ENCODE results near the gene CPNE1. TPM values are rescaled to one million over a fixed set of nuclear protein-coding genes. Genes with fewer than 3 reads are reported as not detected.

Gene CPNE1
- total and polyA plus RNA-seq, 3 experiments from 2014 or later, result 295 to 378 (median 305) TPM

DNA sequence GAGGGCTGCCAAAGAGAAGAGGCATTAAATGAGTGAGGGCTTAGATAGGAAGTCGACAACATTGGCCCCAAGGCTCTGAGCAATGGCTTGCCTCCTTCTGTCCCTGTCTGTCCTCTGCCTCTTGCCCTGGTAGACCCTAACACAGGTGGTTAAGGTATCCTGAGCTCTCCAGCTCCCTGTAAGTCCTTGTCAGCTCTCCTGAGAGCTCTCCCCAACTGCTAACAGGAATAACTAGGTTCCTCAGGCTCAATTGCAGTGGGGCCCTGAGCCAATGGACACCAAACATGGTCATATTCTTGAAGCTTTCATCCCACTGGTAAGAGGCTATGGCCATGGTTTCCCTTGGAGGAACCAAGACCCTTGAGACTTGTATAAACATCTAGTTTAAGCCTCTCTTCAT is 5.0 kb upstream of the CPNE1 start:
- ChIA-PET CTCF (interaction anchor here (1.2 to 1.3 kb wide), 2 partner anchors 50 to 68 kb away, joined by 3 read pairs; no protein-coding TSS in a partner anchor), POLR2A (no interaction called here)
- H3K27me3 Mint-ChIP-seq, result no peaks in the 10 kb centered on the region
- peaks cover 52% of the 10 kb centered on the region for H3K36me3 ChIP-seq (ENCODE audit: insufficient read depth, low read length)
- no peaks in the 10 kb centered on the region for H3K9me3 ChIP-seq (ENCODE audit: low read length)
- H3K4me3 ChIP-seq (ENCODE audit: low read length), result no peak overlapping the region
- no peaks in the 10 kb centered on the region for H3K27me3 ChIP-seq (ENCODE audit: insufficient read depth, low read length, poor library complexity, severe bottlenecking)
- H3K4me1 ChIP-seq (ENCODE audit: insufficient read depth, low read length), result no peaks in the 10 kb centered on the region
- H3K36me3 Mint-ChIP-seq, result peaks cover 20 to 59% (median 25%) of the 10 kb centered on the region in 3 donors
- no peak for DNase-seq
- H3K27ac Mint-ChIP-seq, result peak overlapping the region in 3 of 8 donors; percentile 32 to 72 (median 64)
- no peaks in the 10 kb centered on the region for H3K9me3 Mint-ChIP-seq
- no peak overlapping the region for H3K4me3 Mint-ChIP-seq
- no peak overlapping the region for H3K27ac ChIP-seq (ENCODE audit: low read depth, low read length)
- H3K4me1 Mint-ChIP-seq, result peaks cover 4% of the 10 kb centered on the region in 3 donors

DNA sequence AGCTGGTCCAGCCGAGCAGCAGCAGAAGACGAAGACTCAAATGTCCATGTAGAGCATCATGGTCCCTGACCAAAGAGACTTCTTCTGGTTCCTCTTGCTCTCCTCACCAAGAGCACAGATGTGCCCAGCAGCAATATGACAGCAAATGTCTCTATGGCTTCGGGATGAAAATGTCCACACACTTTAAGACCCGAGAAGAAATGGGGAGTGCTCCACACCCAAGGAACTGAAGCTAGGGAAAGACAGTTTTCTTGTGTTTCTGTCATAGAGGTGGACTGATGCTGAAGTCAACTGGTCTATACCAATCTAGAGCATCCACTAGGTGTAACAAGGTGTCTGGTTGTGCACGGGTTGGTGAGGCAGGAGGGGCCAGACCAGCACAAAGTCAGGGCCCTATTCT is 4.5 kb upstream of the CPNE1 start:
- no peaks in the 10 kb centered on the region for H3K27me3 ChIP-seq (ENCODE audit: insufficient read depth, low read length, poor library complexity, severe bottlenecking)
- Mint-ChIP-seq H3K4me3 (no peak overlapping the region), H3K9me3 (no peaks in the 10 kb centered on the region), H3K36me3 (peaks cover 20 to 59% (median 25%) of the 10 kb centered on the region in 3 donors), H3K4me1 (peaks cover 4 to 5% (median 4%) of the 10 kb centered on the region in 3 donors), H3K27ac (peak overlapping the region in 2 of 8 donors; percentile 36 to 72), H3K27me3 (no peaks in the 10 kb centered on the region)
- H3K4me3 ChIP-seq (ENCODE audit: low read length), result no peak overlapping the region
- no peak for DNase-seq
- POLR2A ChIA-PET, result no interaction called here
- H3K27ac ChIP-seq (ENCODE audit: low read depth, low read length), result no peak overlapping the region
- H3K36me3 ChIP-seq (ENCODE audit: insufficient read depth, low read length), result peaks cover 48% of the 10 kb centered on the region
- H3K4me1 ChIP-seq (ENCODE audit: insufficient read depth, low read length), result no peaks in the 10 kb centered on the region
- H3K9me3 ChIP-seq (ENCODE audit: low read length), result no peaks in the 10 kb centered on the region
- CTCF ChIA-PET, result interaction anchor here (1.3 kb wide), 1 partner anchor 50 kb away, joined by 3 read pairs; no protein-coding TSS in a partner anchor

DNA sequence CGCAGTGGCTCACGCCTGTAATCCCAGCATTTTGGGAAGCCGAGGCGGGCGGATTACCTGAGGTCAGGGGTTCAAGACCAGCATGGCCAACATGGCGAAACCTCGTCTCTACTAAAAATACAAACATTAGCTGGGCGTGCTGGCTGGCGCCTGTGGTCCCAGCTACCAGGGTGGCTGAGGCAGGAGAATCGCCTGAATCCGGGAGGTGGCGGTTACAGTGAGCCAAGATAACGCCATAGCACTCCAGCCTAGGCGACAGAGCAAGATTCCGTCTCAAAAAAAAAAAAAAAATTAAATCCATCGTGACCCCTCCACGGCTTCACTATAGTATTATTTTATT is 1.2 kb upstream of the CPNE1 start:
- Histone ChIP-seq H3K36me3 (ENCODE audit: insufficient read depth, low read length) (peaks cover 26% of the 10 kb centered on the region), H3K9me3 (ENCODE audit: low read length) (no peaks in the 10 kb centered on the region), H3K4me1 (ENCODE audit: insufficient read depth, low read length) (peaks cover 29% of the 10 kb centered on the region), H3K27ac (ENCODE audit: low read depth, low read length) (no peak overlapping the region), H3K4me3 (ENCODE audit: low read length) (no peak overlapping the region), H3K27me3 (ENCODE audit: insufficient read depth, low read length, poor library complexity, severe bottlenecking) (no peaks in the 10 kb centered on the region)
- Mint-ChIP-seq H3K4me3 (peak overlapping the region in 4 of 7 donors; percentile 29 to 54 (median 42)), H3K36me3 (peaks cover 10 to 46% (median 15%) of the 10 kb centered on the region in 3 donors), H3K9me3 (no peaks in the 10 kb centered on the region), H3K27me3 (no peaks in the 10 kb centered on the region), H3K27ac (peak overlapping the region in 4 of 8 donors; percentile 38 to 63 (median 50)), H3K4me1 (peaks cover 35 to 36% (median 36%) of the 10 kb centered on the region in 3 donors)
- ChIA-PET CTCF (interaction anchor here (0.8 to 1.1 kb wide), 2 partner anchors 46 to 210 kb away, joined by 3 to 4 read pairs; partner anchors contain the start of gene CEP250), POLR2A (interaction anchor here (0.5 to 2.6 kb wide), 4 partner anchors 14 to 175 kb away, joined by 3 to 28 read pairs (median 4); partner anchors contain the start of gene RBM39)
- DNase-seq, result no peak

DNA sequence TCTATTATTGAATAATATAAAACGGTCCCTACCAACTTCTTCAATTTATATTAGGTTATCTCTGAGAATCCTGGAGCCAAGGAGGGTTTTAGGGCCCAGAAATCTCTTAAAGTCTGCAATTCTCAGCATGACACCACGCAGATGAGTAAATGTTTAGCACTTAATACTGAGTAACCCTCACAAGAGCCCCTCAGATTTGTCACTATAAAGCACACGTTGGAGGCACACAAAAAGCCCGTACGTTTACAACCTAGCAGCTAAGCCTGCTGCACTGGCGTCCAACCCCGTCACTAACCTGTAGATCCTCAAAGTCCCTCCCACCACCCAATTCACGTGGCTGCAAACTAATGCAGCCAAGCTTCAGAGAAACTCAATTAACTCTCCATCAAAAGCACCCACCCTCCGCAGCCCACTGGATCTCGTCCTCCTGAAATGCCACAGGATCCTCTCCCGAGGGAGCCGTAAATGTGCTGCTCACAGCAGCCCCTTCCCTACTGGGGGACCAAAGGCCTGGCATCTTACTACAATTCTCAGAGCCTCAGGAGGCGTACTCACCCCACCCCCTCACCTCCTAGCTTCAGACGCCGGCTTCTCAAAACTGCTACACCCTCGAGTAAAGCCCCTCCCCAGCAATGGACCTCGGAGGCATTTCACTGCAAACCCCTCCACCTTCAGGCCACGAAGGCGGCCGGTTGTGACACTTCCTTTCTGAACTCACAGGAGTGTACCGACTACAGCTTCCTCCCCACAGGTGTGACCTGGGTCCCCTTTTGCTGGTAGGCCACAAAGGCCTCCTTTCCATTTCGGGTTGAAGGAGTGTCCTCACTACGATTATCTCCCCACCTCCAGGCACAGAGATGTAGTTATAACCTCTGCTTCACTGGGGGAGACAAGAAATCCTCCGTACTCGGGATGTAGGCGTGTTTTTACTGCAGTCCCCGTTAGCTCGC is 909 bp downstream of the CPNE1 start:
- no peaks in the 10 kb centered on the region for H3K27me3 Mint-ChIP-seq
- peaks cover 55 to 58% (median 57%) of the 10 kb centered on the region in 3 donors for H3K4me1 Mint-ChIP-seq
- H3K27me3 ChIP-seq (ENCODE audit: insufficient read depth, low read length, poor library complexity, severe bottlenecking), result no peaks in the 10 kb centered on the region
- H3K9me3 Mint-ChIP-seq, result no peaks in the 10 kb centered on the region
- ChIA-PET POLR2A (interaction anchor here (0.5 to 2.8 kb wide), 15 partner anchors 9 to 803 kb away, joined by 3 to 57 read pairs (median 4); partner anchors contain the start of genes ACSS2, ERGIC3, NFS1 and PHF20), CTCF (interaction anchor here (0.6 to 2.1 kb wide), 10 partner anchors 43 to 290 kb away, joined by 3 to 8 read pairs (median 4); partner anchors contain the start of genes RBM39 and SPAG4)
- peak overlapping the region; percentile 98 for H3K27ac ChIP-seq (ENCODE audit: low read depth, low read length)
- DNase-seq, result peak; percentile 56 to 84 (median 75)
- H3K36me3 Mint-ChIP-seq, result peaks cover 0 to 26% (median 5%) of the 10 kb centered on the region in 3 donors
- H3K4me3 Mint-ChIP-seq, result peak overlapping the region; percentile 86 to 98 (median 96)
- H3K9me3 ChIP-seq (ENCODE audit: low read length), result no peaks in the 10 kb centered on the region
- H3K4me1 ChIP-seq (ENCODE audit: insufficient read depth, low read length), result peaks cover 50% of the 10 kb centered on the region
- peak overlapping the region; percentile 94 to 100 (median 99) for H3K27ac Mint-ChIP-seq
- peaks cover 5% of the 10 kb centered on the region for H3K36me3 ChIP-seq (ENCODE audit: insufficient read depth, low read length)
- peak overlapping the region; percentile 95 for H3K4me3 ChIP-seq (ENCODE audit: low read length)

DNA sequence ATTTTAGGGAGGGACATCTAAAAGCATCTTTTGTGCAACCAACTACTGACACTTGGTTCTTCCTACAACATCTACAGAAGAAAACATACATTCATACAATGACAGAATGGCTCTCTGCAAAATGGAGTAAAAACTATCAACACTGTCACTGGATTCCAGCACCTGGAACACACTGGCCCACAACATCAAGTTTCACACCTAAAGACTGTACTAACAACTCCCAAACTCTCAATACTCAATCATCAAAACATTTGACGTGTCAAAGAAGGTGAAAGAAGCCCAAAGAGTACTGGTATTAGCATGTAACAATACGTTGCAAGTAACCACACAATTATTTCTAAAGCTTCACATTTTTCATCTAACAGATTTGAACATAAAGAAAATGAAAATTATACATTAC is 2.1 kb downstream of the CPNE1 start:
- H3K4me1 Mint-ChIP-seq, result peaks cover 62 to 67% (median 66%) of the 10 kb centered on the region in 3 donors
- H3K36me3 ChIP-seq (ENCODE audit: insufficient read depth, low read length), result no peaks in the 10 kb centered on the region
- peak overlapping the region; percentile 95 for H3K4me3 ChIP-seq (ENCODE audit: low read length)
- peak overlapping the region; percentile 90 to 100 (median 99) for H3K27ac Mint-ChIP-seq
- H3K9me3 Mint-ChIP-seq, result no peaks in the 10 kb centered on the region
- H3K36me3 Mint-ChIP-seq, result peaks cover 0 to 24% (median 0%) of the 10 kb centered on the region in 3 donors
- peak overlapping the region; percentile 86 to 98 (median 96) for H3K4me3 Mint-ChIP-seq
- peaks cover 60% of the 10 kb centered on the region for H3K4me1 ChIP-seq (ENCODE audit: insufficient read depth, low read length)
- H3K27me3 Mint-ChIP-seq, result no peaks in the 10 kb centered on the region
- H3K9me3 ChIP-seq (ENCODE audit: low read length), result no peaks in the 10 kb centered on the region
- H3K27ac ChIP-seq (ENCODE audit: low read depth, low read length), result no peak overlapping the region
- POLR2A ChIA-PET, result interaction anchor here (1.7 to 2.8 kb wide), 2 partner anchors 37 to 45 kb away, joined by 8 to 57 read pairs; partner anchors contain the start of genes NFS1, ROMO1 and SPAG4
- no peaks in the 10 kb centered on the region for H3K27me3 ChIP-seq (ENCODE audit: insufficient read depth, low read length, poor library complexity, severe bottlenecking)
- no peak for DNase-seq
- CTCF ChIA-PET, result interaction anchor here (1.2 to 1.9 kb wide), 2 partner anchors 45 to 58 kb away, joined by 3 to 7 read pairs; no protein-coding TSS in a partner anchor

DNA sequence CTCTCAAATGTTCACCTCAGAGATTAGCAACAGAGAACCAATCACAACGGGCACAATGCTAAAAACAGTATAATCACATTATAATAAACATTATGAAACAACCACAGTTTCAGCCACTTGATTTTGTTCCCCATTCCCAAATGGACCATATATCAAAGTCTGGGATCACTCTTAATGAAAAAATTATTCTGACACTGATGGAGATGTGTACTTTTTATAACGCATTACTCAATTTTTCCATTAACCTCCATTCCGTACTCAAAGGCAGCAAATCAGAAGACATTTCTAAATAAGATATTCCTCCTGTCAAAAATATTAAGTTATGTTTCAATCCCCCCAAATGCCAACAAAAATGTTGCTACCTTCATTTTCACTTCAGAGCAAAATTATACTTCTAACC is 2.8 kb downstream of the CPNE1 start:
- no peak for DNase-seq
- peak overlapping the region; percentile 95 for H3K4me3 ChIP-seq (ENCODE audit: low read length)
- peak overlapping the region; percentile 43 to 100 (median 99) for H3K27ac Mint-ChIP-seq
- H3K27me3 ChIP-seq (ENCODE audit: insufficient read depth, low read length, poor library complexity, severe bottlenecking), result no peaks in the 10 kb centered on the region
- H3K4me1 ChIP-seq (ENCODE audit: insufficient read depth, low read length), result peaks cover 66% of the 10 kb centered on the region
- peaks cover 0 to 30% (median 1%) of the 10 kb centered on the region in 3 donors for H3K36me3 Mint-ChIP-seq
- no peaks in the 10 kb centered on the region for H3K9me3 ChIP-seq (ENCODE audit: low read length)
- no peaks in the 10 kb centered on the region for H3K9me3 Mint-ChIP-seq
- peak overlapping the region; percentile 86 to 98 (median 96) for H3K4me3 Mint-ChIP-seq
- H3K36me3 ChIP-seq (ENCODE audit: insufficient read depth, low read length), result no peaks in the 10 kb centered on the region
- peaks cover 66 to 74% (median 68%) of the 10 kb centered on the region in 3 donors for H3K4me1 Mint-ChIP-seq
- POLR2A ChIA-PET, result no interaction called here
- no peaks in the 10 kb centered on the region for H3K27me3 Mint-ChIP-seq
- CTCF ChIA-PET, result interaction anchor here (1.9 kb wide), 1 partner anchor 43 kb away, joined by 6 read pairs; no protein-coding TSS in a partner anchor
- H3K27ac ChIP-seq (ENCODE audit: low read depth, low read length), result no peak overlapping the region

DNA sequence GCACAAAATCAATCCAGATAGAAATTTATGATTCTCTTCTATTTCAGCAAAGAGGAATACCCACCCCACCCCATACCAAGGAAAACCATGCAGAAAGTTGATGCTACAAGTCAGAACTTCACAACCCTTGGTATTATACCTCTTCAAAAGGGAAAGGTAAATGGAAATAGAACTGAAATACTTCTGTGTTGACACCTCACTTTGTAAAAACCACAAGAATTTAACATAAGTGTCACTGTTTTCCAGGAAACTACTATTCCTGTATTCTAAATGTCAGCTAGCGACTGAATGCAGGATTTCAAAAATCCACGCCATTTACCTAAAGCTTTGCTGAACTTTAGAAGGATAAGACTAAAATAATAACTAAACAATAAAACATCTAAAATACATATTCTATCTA is 3.6 kb downstream of the CPNE1 start:
- H3K27me3 Mint-ChIP-seq, result no peaks in the 10 kb centered on the region
- H3K9me3 Mint-ChIP-seq, result no peaks in the 10 kb centered on the region
- peaks cover 70% of the 10 kb centered on the region for H3K4me1 ChIP-seq (ENCODE audit: insufficient read depth, low read length)
- H3K4me3 ChIP-seq (ENCODE audit: low read length), result peak overlapping the region; percentile 11
- H3K27ac Mint-ChIP-seq, result peak overlapping the region; percentile 33 to 100 (median 99)
- no peak overlapping the region for H3K27ac ChIP-seq (ENCODE audit: low read depth, low read length)
- H3K9me3 ChIP-seq (ENCODE audit: low read length), result no peaks in the 10 kb centered on the region
- H3K27me3 ChIP-seq (ENCODE audit: insufficient read depth, low read length, poor library complexity, severe bottlenecking), result no peaks in the 10 kb centered on the region
- H3K36me3 ChIP-seq (ENCODE audit: insufficient read depth, low read length), result no peaks in the 10 kb centered on the region
- CTCF ChIA-PET, result interaction anchor here (1.9 kb wide), 1 partner anchor 42 kb away, joined by 6 read pairs; no protein-coding TSS in a partner anchor
- no peak for DNase-seq
- peaks cover 0 to 35% (median 1%) of the 10 kb centered on the region in 3 donors for H3K36me3 Mint-ChIP-seq
- H3K4me3 Mint-ChIP-seq, result peak overlapping the region; percentile 86 to 98 (median 96)
- POLR2A ChIA-PET, result interaction anchor here (0.6 to 1.3 kb wide), 2 partner anchors 42 to 52 kb away, joined by 4 read pairs; no protein-coding TSS in a partner anchor
- peaks cover 66 to 79% (median 74%) of the 10 kb centered on the region in 3 donors for H3K4me1 Mint-ChIP-seq

All from CD8-positive, alpha-beta memory T cell (primary cell).